ENCODE measurements around the gene MAML3. TPM values are rescaled to one million over a fixed set of nuclear protein-coding genes. Genes with fewer than 3 reads are reported as not detected.

Gene MAML3
- total RNA-seq, 1 donor from 2014 or later, result 8.1 TPM

- Mint-ChIP-seq H3K9me3 (ENCODE audit: unreplicated experiment) (peaks cover 3% of the 10 kb centered on the region), H3K27ac (ENCODE audit: unreplicated experiment) (no peak overlapping the region), H3K36me3 (ENCODE audit: low read depth, unreplicated experiment) (peaks cover 7% of the 10 kb centered on the region), H3K27me3 (ENCODE audit: low read depth, unreplicated experiment) (no peaks in the 10 kb centered on the region), H3K4me1 (ENCODE audit: low read depth, unreplicated experiment) (peaks cover 31% of the 10 kb centered on the region), H3K4me3 (ENCODE audit: unreplicated experiment) (peak overlapping the region; percentile 48)
- TF ChIP-seq CTCF (IDR thresholded peaks at IDR 0.05; ENCODE audit: insufficient read depth, low read depth, low read length) (no peak), EZH2 (IDR thresholded peaks at IDR 0.05; ENCODE audit: insufficient read depth, low read length) (no peak)
- H3K36me3 ChIP-seq (ENCODE audit: insufficient read depth, low read length), result no peaks in the 10 kb centered on the region
- H3K4me1 ChIP-seq (ENCODE audit: insufficient read depth, low read length), result peaks cover 4% of the 10 kb centered on the region
- H3K4me3 ChIP-seq (ENCODE audit: insufficient read depth, low read depth, low read length), result no peak overlapping the region
- no peaks in the 10 kb centered on the region for H3K79me2 ChIP-seq (ENCODE audit: insufficient read depth, low read length)
- H3K27me3 ChIP-seq (ENCODE audit: insufficient read depth, low read length), result no peaks in the 10 kb centered on the region
- no peak for DNase-seq (ENCODE audit: low read depth)
- H2AFZ ChIP-seq (ENCODE audit: low read depth, low read length), result no peak overlapping the region
- H3K27ac ChIP-seq (ENCODE audit: low read depth, low read length), result no peak overlapping the region
- no peak for FAIRE-seq
- H3K9me3 ChIP-seq (ENCODE audit: insufficient read depth, low read depth, low read length), result no peaks in the 10 kb centered on the region
- no peak overlapping the region for H3K9ac ChIP-seq (ENCODE audit: low read length)
- no peaks in the 10 kb centered on the region for H4K20me1 ChIP-seq (ENCODE audit: insufficient read depth, low read length)
- no peak overlapping the region for H3K4me2 ChIP-seq (ENCODE audit: low read length)
Observed at GRCh38 chr4:139887962-139888735, 265.8 kb downstream of the MAML3 start.

GRCh38 chr4:139887376-139887802, 266.6 kb downstream of the MAML3 start:
- TF ChIP-seq CTCF (IDR thresholded peaks at IDR 0.05; ENCODE audit: insufficient read depth, low read depth, low read length) (no peak), EZH2 (IDR thresholded peaks at IDR 0.05; ENCODE audit: insufficient read depth, low read length) (no peak)
- Histone ChIP-seq H4K20me1 (ENCODE audit: insufficient read depth, low read length) (no peaks in the 10 kb centered on the region), H3K79me2 (ENCODE audit: insufficient read depth, low read length) (no peaks in the 10 kb centered on the region), H3K4me3 (ENCODE audit: insufficient read depth, low read depth, low read length) (no peak overlapping the region), H3K9ac (ENCODE audit: low read length) (peak overlapping the region; percentile 19), H2AFZ (ENCODE audit: low read depth, low read length) (no peak overlapping the region), H3K36me3 (ENCODE audit: insufficient read depth, low read length) (no peaks in the 10 kb centered on the region), H3K27ac (ENCODE audit: low read depth, low read length) (no peak overlapping the region), H3K9me3 (ENCODE audit: insufficient read depth, low read depth, low read length) (no peaks in the 10 kb centered on the region), H3K4me2 (ENCODE audit: low read length) (peak overlapping the region; percentile 57), H3K27me3 (ENCODE audit: insufficient read depth, low read length) (no peaks in the 10 kb centered on the region), H3K4me1 (ENCODE audit: insufficient read depth, low read length) (peaks cover 4% of the 10 kb centered on the region)
- H3K36me3 Mint-ChIP-seq (ENCODE audit: low read depth, unreplicated experiment), result peaks cover 7% of the 10 kb centered on the region
- H3K9me3 Mint-ChIP-seq (ENCODE audit: unreplicated experiment), result peaks cover 3% of the 10 kb centered on the region
- peaks cover 31% of the 10 kb centered on the region for H3K4me1 Mint-ChIP-seq (ENCODE audit: low read depth, unreplicated experiment)
- H3K4me3 Mint-ChIP-seq (ENCODE audit: unreplicated experiment), result no peak overlapping the region
- H3K27ac Mint-ChIP-seq (ENCODE audit: unreplicated experiment), result peak overlapping the region; percentile 16
- no peak for DNase-seq (ENCODE audit: low read depth)
- no peak for FAIRE-seq
- no peaks in the 10 kb centered on the region for H3K27me3 Mint-ChIP-seq (ENCODE audit: low read depth, unreplicated experiment)

- Histone ChIP-seq H3K9me3 (ENCODE audit: insufficient read depth, low read depth, low read length) (no peaks in the 10 kb centered on the region), H3K79me2 (ENCODE audit: insufficient read depth, low read length) (no peaks in the 10 kb centered on the region), H3K27ac (ENCODE audit: low read depth, low read length) (no peak overlapping the region), H3K4me1 (ENCODE audit: insufficient read depth, low read length) (peaks cover 4% of the 10 kb centered on the region), H4K20me1 (ENCODE audit: insufficient read depth, low read length) (no peaks in the 10 kb centered on the region), H2AFZ (ENCODE audit: low read depth, low read length) (no peak overlapping the region), H3K4me2 (ENCODE audit: low read length) (peak overlapping the region; percentile 57), H3K4me3 (ENCODE audit: insufficient read depth, low read depth, low read length) (no peak overlapping the region), H3K36me3 (ENCODE audit: insufficient read depth, low read length) (no peaks in the 10 kb centered on the region), H3K9ac (ENCODE audit: low read length) (peak overlapping the region; percentile 19), H3K27me3 (ENCODE audit: insufficient read depth, low read length) (no peaks in the 10 kb centered on the region)
- Mint-ChIP-seq H3K4me1 (ENCODE audit: low read depth, unreplicated experiment) (peaks cover 31% of the 10 kb centered on the region), H3K36me3 (ENCODE audit: low read depth, unreplicated experiment) (peaks cover 7% of the 10 kb centered on the region), H3K9me3 (ENCODE audit: unreplicated experiment) (peaks cover 3% of the 10 kb centered on the region), H3K27ac (ENCODE audit: unreplicated experiment) (peak overlapping the region; percentile 16), H3K27me3 (ENCODE audit: low read depth, unreplicated experiment) (no peaks in the 10 kb centered on the region), H3K4me3 (ENCODE audit: unreplicated experiment) (no peak overlapping the region)
- TF ChIP-seq CTCF (IDR thresholded peaks at IDR 0.05; ENCODE audit: insufficient read depth, low read depth, low read length) (no peak), EZH2 (IDR thresholded peaks at IDR 0.05; ENCODE audit: insufficient read depth, low read length) (no peak)
- DNase-seq (ENCODE audit: low read depth), result no peak
- no peak for FAIRE-seq
Observed at GRCh38 chr4:139886798-139887197, 267.2 kb downstream of the MAML3 start.

All from astrocyte (in vitro differentiated cells and primary cell).